ENCODE results near the gene MOV10L1.

DNA sequence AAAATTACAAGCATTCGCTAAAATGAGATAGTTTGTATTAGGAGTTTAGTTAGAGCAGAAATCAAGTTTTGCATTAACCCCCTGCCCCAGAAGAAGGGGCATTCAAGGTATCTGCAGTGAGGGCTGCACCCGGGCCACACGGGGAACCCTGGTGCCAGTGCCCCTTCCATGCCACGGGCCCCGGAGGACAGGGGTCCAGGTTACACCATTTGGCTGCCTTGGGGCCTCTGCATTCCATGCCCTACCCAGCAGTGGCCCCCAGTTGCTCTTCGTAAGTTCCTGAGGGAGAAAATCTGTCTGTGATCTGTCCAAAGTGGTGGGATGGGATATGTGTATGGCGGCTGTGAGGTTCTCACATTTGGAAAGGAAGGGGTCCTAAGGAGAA lies 63.9 kb downstream of the MOV10L1 start:
- TF ChIP-seq, protein P1, sequence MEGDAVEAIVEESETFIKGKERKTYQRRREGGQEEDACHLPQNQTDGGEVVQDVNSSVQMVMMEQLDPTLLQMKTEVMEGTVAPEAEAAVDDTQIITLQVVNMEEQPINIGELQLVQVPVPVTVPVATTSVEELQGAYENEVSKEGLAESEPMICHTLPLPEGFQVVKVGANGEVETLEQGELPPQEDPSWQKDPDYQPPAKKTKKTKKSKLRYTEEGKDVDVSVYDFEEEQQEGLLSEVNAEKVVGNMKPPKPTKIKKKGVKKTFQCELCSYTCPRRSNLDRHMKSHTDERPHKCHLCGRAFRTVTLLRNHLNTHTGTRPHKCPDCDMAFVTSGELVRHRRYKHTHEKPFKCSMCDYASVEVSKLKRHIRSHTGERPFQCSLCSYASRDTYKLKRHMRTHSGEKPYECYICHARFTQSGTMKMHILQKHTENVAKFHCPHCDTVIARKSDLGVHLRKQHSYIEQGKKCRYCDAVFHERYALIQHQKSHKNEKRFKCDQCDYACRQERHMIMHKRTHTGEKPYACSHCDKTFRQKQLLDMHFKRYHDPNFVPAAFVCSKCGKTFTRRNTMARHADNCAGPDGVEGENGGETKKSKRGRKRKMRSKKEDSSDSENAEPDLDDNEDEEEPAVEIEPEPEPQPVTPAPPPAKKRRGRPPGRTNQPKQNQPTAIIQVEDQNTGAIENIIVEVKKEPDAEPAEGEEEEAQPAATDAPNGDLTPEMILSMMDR (IDR thresholded peaks at IDR 0.05), result no peak
- no peak for TF ChIP-seq POLR2A (IDR thresholded peaks at IDR 0.05)

All from Peyer's patch (tissue), 4 donors.